ENCODE measurements around the gene KCNG4.

- TF ChIP-seq EZH2phosphoT487 (IDR thresholded peaks at IDR 0.05; ENCODE audit: unreplicated experiment) (no peak), CTCF (conservative IDR thresholded peaks at IDR 0.05; ENCODE audit: low read depth in 2 of 2) (no peak), POLR2AphosphoS5 (IDR thresholded peaks at IDR 0.05; ENCODE audit: low read depth) (no peak), EZH2 (IDR thresholded peaks at IDR 0.05; ENCODE audit: low read depth, unreplicated experiment) (no peak), NANOG (IDR thresholded peaks at IDR 0.05; ENCODE audit: borderline replicate concordance) (no peak), ZNF331 (CRISPR knock-in tag; IDR thresholded peaks at IDR 0.05; ENCODE audit: low read depth) (no peak), CREB1 (CRISPR knock-in tag; IDR thresholded peaks at IDR 0.05; ENCODE audit: low read depth) (no peak), ETS1 (IDR thresholded peaks at IDR 0.05) (no peak), JUNB (IDR thresholded peaks at IDR 0.05; ENCODE audit: unreplicated experiment) (no peak), STAT1 (IDR thresholded peaks at IDR 0.05; ENCODE audit: unreplicated experiment) (no peak), ZNF114 (CRISPR knock-in tag; IDR thresholded peaks at IDR 0.05) (no peak)
- TF ChIP-seq, protein P1, sequence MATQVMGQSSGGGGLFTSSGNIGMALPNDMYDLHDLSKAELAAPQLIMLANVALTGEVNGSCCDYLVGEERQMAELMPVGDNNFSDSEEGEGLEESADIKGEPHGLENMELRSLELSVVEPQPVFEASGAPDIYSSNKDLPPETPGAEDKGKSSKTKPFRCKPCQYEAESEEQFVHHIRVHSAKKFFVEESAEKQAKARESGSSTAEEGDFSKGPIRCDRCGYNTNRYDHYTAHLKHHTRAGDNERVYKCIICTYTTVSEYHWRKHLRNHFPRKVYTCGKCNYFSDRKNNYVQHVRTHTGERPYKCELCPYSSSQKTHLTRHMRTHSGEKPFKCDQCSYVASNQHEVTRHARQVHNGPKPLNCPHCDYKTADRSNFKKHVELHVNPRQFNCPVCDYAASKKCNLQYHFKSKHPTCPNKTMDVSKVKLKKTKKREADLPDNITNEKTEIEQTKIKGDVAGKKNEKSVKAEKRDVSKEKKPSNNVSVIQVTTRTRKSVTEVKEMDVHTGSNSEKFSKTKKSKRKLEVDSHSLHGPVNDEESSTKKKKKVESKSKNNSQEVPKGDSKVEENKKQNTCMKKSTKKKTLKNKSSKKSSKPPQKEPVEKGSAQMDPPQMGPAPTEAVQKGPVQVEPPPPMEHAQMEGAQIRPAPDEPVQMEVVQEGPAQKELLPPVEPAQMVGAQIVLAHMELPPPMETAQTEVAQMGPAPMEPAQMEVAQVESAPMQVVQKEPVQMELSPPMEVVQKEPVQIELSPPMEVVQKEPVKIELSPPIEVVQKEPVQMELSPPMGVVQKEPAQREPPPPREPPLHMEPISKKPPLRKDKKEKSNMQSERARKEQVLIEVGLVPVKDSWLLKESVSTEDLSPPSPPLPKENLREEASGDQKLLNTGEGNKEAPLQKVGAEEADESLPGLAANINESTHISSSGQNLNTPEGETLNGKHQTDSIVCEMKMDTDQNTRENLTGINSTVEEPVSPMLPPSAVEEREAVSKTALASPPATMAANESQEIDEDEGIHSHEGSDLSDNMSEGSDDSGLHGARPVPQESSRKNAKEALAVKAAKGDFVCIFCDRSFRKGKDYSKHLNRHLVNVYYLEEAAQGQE (IDR thresholded peaks at IDR 0.05; ENCODE audit: unreplicated experiment) = no peak
Observed at GRCh38 chr16:84236671-84237070, 3.1 kb downstream of the KCNG4 start.

Measured in GM23338 (cell line).